Body of pancreas (tissue), 4 donors: ENCODE measurements around the gene NME4.

ENCODE experiments used
- CTCF ChIP-seq, 7 experiments: fragments of 450-650 bp in 4 of 7; fragments of 200-600 bp in 3 of 7; sonication (generic) in 3 of 7; IDR thresholded peaks; one replicate each; pipeline ENCODE4 v1.5.1; 2016 to 2019; ENCODE audit warnings: antibody characterized with exemption in 7 of 7
- POLR2A ChIP-seq, 3 donors: fragments of 450-650 bp; IDR thresholded peaks; one replicate each; pipeline ENCODE4 v1.6.1; 2016; ENCODE audit warnings: antibody characterized with exemption in 3 of 3, mild to moderate bottlenecking in 2 of 3

GRCh38 chr16:386641-387156 lies 10.3 kb upstream of the NME4 start:
- TF ChIP-seq CTCF (IDR thresholded peaks at IDR 0.05) (no peak), POLR2A (IDR thresholded peaks at IDR 0.05) (no peak)
